Lung (tissue), 12 donors: ENCODE measurements around the gene SFT2D1. TPM values are rescaled to one million over a fixed set of nuclear protein-coding genes. Genes with fewer than 3 reads are reported as not detected.
"Not testable (repeated sequence)": the region's sequence is repeated elsewhere in the genome, so short reads cannot be mapped to it uniquely, and the experiment has no call there.

Experiments
- ATAC-seq: fragments of 200-7000 bp; cut with Tn5 transposase; one replicate; pipeline ENCODE4 v1.9.1; 2020; ENCODE audit warnings: moderate number of reproducible peaks; ENCODE audit not compliant: insufficient read depth, low FRiP score
- DNase-seq, 3 donors: peaks; one replicate each; pipeline ENCODE4 v3.0.0-alpha.2; 2013 to 2017
- H3K27ac ChIP-seq, 2 donors: one replicate each; pipeline ENCODE4 v1.5.1; 2013; ENCODE audit warnings: mild to moderate bottlenecking in 2 of 2, moderate library complexity in 2 of 2, control low read depth in 1 of 2, inconsistent platforms in 1 of 2, low read depth in 1 of 2, low read length in 1 of 2
- H3K27me3 ChIP-seq, 3 donors: one replicate each; pipeline ENCODE4 v1.5.1; 2013; ENCODE audit warnings: low read length in 2 of 3; ENCODE audit not compliant: control insufficient read depth in 3 of 3, insufficient read depth in 3 of 3
- H3K36me3 ChIP-seq, 4 donors: one replicate each; pipeline ENCODE4 v1.5.1; 2013; ENCODE audit warnings: low read length in 4 of 4, mild to moderate bottlenecking in 1 of 4, moderate library complexity in 1 of 4; ENCODE audit not compliant: control insufficient read depth in 4 of 4, insufficient read depth in 4 of 4
- H3K4me1 ChIP-seq, 5 donors: one replicate each; pipeline ENCODE4 v1.5.1; 2013; ENCODE audit warnings: low read length in 5 of 5, mild to moderate bottlenecking in 2 of 5, moderate library complexity in 1 of 5; ENCODE audit not compliant: control insufficient read depth in 5 of 5, insufficient read depth in 5 of 5
- H3K4me3 ChIP-seq: one replicate; pipeline ENCODE4 v1.5.1; 2013; ENCODE audit warnings: mild to moderate bottlenecking, control low read depth, moderate library complexity
- H3K9ac ChIP-seq, 2 donors: one replicate each; pipeline ENCODE4 v1.5.1; 2013; ENCODE audit warnings: low read length in 2 of 2, control low read depth in 1 of 2; ENCODE audit not compliant: insufficient read depth in 1 of 2
- H3K9me3 ChIP-seq, 4 donors: one replicate each; pipeline ENCODE4 v1.5.1; 2013; ENCODE audit warnings: low read length in 3 of 4, mild to moderate bottlenecking in 1 of 4, moderate library complexity in 1 of 4; ENCODE audit not compliant: control insufficient read depth in 4 of 4, insufficient read depth in 3 of 4
- WGBS, 2 donors: extraction: QIAGEN DNeasy Blood & Tissue Kit; methylation state at CpG; one replicate each; pipeline ENCODE4 v1.1.7; 2013; 5-methylcytosine and 5-hydroxymethylcytosine counted together
- polyA plus RNA-seq, 2 donors: library from polyadenylated mRNA; stranded (reverse); fragments of 200-250 nt; gene quantifications; one replicate each; pipeline ENCODE4 v1.2.1, GENCODE V29; 2013
- total RNA-seq, 2 donors: library from RNA; depleted of rRNA in 1 of 2; stranded (reverse); fragments of >200 nt in 1 of 2; gene quantifications; one replicate each; pipeline ENCODE4 v1.2.1, GENCODE V29; 2014 to 2021
- TF ChIP-seq, protein P1 (sequence below): IDR thresholded peaks from 2 replicates; pipeline ENCODE4 v1.5.1; 2012; ENCODE audit warnings: mild to moderate bottlenecking; ENCODE audit errors: control extremely low read depth, extremely low read depth
- donor health status: control.
- donor health status: control.
- donor health status: Bipolar disorder and iron deficiency.
- donor health status: healthy.
- donor health status: DM: yes; HTN: yes; CAD: no.

The SFT2D1 gene
- total and polyA plus RNA-seq, 4 donors = 40.8 to 81.2 (median 58.8) TPM

DNA sequence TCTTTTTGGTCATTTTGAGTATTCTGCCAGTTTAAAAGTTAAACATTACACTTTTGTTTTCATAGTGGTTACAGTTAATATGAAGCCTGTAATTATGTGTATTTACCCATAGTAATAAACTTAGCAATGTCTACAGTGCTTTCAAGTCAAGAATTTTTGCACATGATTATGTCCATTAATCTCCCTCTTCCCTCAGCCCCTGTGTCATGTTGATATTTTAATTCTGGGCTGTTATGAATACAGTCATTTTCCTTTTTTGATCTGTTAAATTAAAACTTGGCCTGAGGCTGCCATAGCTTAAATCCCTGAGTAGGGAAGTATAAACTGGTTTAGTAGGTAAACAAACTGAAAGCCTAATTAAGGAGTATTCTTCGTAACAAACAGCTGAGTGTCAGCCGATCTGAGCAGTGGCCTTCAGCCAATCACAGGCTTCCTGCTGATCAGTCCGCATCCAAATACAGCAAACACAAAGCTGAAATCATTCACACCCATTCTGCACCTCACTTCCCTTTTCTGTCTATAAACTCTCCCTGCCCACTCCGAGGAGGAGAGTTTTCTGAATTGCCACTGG, 9.5 kb upstream of the SFT2D1 start:
- DNase-seq (peak in 2 of 3 donors; percentile 22 to 50), ATAC-seq (peak; percentile 62)
- H3K4me1 ChIP-seq = no peaks in the 10 kb centered on the region
- H3K36me3 ChIP-seq = no peaks in the 10 kb centered on the region
- WGBS, 2 donors = 12 to 25% methylated on average over 4 of the region's 4 CpGs
- no peak overlapping the region for H3K9ac ChIP-seq
- H3K27me3 ChIP-seq = peaks cover 0 to 8% (median 0%) of the 10 kb centered on the region in 3 donors
- TF ChIP-seq, protein P1, sequence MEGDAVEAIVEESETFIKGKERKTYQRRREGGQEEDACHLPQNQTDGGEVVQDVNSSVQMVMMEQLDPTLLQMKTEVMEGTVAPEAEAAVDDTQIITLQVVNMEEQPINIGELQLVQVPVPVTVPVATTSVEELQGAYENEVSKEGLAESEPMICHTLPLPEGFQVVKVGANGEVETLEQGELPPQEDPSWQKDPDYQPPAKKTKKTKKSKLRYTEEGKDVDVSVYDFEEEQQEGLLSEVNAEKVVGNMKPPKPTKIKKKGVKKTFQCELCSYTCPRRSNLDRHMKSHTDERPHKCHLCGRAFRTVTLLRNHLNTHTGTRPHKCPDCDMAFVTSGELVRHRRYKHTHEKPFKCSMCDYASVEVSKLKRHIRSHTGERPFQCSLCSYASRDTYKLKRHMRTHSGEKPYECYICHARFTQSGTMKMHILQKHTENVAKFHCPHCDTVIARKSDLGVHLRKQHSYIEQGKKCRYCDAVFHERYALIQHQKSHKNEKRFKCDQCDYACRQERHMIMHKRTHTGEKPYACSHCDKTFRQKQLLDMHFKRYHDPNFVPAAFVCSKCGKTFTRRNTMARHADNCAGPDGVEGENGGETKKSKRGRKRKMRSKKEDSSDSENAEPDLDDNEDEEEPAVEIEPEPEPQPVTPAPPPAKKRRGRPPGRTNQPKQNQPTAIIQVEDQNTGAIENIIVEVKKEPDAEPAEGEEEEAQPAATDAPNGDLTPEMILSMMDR = no peak
- no peak overlapping the region for H3K4me3 ChIP-seq
- no peaks in the 10 kb centered on the region for H3K9me3 ChIP-seq
- H3K27ac ChIP-seq = no peak overlapping the region

DNA sequence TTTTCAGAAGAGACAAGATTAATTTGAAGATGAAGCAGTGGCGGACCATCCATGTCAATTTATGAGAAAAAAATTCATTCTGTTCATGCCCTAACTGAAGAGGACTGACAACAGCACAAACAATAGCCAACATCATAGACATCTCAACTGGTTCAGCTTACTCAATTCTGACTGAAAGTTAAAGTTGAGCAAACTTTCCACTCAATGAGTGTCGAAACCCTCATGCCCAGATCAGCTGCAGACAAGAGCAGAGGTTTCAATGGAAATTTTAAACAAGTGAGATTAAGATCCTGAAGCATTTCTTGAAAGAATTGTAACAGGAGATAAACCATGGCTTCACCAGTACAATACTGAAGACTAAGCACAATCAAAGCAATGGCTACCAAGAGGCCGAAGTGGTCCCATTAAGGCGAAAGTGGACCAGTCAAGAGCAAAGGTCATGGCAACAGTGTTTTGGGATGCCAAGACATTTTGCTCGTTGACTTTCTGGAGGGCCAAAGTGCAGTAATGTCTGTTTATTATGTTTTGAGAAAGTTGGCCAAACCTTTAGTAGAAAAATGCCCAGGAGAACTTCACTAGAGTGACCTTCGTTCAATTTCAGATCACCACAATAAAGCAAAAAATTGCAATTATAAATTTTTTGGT, 6.1 kb upstream of the SFT2D1 start:
- Histone ChIP-seq H3K36me3 (no peaks in the 10 kb centered on the region), H3K27me3 (no peaks in the 10 kb centered on the region), H3K9me3 (no peaks in the 10 kb centered on the region), H3K4me1 (peaks cover 0 to 1% (median under 1%) of the 10 kb centered on the region in 5 donors), H3K4me3 (no peak overlapping the region), H3K9ac (no peak overlapping the region), H3K27ac (no peak overlapping the region)
- WGBS, 2 donors = 86 to 87% methylated on average over 6 of the region's 6 CpGs
- DNase-seq (no peak), ATAC-seq (no peak)
- TF ChIP-seq, protein P1 = no peak

DNA sequence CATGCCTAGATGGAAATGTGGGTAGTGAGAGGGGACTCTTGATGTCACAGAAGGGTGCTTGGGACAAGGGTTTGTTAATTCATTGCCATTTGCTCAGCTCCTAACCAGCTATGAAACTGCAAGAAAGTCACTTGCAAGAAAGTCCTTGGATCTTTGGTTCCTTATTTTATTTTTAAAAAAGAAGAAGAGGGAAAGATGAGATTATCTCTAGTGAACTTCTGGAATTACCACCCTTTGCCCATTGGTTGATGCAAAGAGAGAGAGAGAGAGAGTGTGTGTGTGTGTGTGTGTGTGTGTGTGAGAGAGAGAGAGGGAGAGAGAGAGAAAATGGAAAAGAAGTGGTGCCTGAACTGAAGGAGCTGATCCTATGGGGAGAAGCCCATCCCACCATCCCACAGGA, 4.6 kb upstream of the SFT2D1 start:
- H3K9ac ChIP-seq = no peak overlapping the region
- no peaks in the 10 kb centered on the region for H3K27me3 ChIP-seq
- DNase-seq = no peak
- H3K9me3 ChIP-seq = no peaks in the 10 kb centered on the region
- TF ChIP-seq, protein P1 = no peak
- H3K4me3 ChIP-seq = no peak overlapping the region
- ATAC-seq = no peak
- H3K36me3 ChIP-seq = no peaks in the 10 kb centered on the region
- H3K27ac ChIP-seq = no peak overlapping the region
- peaks cover 0 to 7% (median 2%) of the 10 kb centered on the region in 5 donors for H3K4me1 ChIP-seq

DNA sequence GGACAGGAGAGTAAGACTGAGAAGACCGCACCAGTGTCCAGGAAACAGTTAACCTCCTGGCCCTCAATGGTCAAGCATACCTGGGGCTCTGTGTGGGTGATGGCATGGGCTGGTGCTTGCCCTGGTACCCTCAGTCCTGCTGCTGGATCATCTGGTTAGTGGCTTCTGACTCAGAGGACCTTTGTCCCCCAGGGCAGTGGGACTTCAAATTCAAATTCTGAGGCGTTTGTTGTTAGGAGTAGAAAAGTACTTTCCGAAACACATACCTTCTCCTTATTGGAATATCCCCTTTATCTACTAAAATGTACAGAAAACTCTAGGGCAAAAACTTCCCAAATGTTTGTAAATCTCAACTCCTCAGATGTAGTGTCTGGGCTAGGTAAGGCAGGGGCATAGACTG, 4.1 kb upstream of the SFT2D1 start:
- Histone ChIP-seq H3K4me3 (no peak overlapping the region), H3K9ac (no peak overlapping the region), H3K4me1 (peaks cover 0 to 11% (median 4%) of the 10 kb centered on the region in 5 donors), H3K9me3 (no peaks in the 10 kb centered on the region), H3K36me3 (no peaks in the 10 kb centered on the region), H3K27ac (no peak overlapping the region), H3K27me3 (no peaks in the 10 kb centered on the region)
- TF ChIP-seq, protein P1 = no peak
- DNase-seq (no peak), ATAC-seq (no peak)
- 89 to 94% methylated on average over 3 of the region's 3 CpGs for WGBS, 2 donors

DNA sequence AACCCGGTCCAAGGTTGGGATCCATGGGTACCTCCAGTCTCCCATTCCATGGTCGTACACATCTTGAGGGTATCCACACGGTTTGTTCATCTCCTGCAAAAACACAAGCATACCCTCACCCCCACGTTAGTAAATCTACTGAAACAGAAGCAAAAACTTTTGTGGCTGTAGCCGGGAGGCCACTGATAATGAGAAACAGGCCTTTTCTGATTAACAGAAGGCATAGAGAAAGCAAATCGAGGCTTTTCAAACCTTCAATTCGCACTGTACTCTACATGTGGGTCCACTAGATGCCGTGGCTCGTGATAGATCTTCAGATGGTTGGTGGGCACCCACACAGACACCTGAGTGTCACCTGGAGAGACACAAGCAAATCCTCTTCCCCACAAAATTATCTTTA, 3.3 kb upstream of the SFT2D1 start:
- WGBS, 2 donors = 87 to 94% methylated on average over 9 of the region's 9 CpGs
- not testable (repeated sequence) for H3K27me3 ChIP-seq, H3K27ac ChIP-seq, ATAC-seq, H3K4me3 ChIP-seq, H3K36me3 ChIP-seq, DNase-seq, H3K9me3 ChIP-seq, H3K9ac ChIP-seq
- peaks cover 0 to 17% (median 8%) of the 10 kb centered on the region in 5 donors for H3K4me1 ChIP-seq
